Muscle of leg (tissue), 11 donors: ENCODE measurements around the gene SLC30A5. TPM values are rescaled to one million over a fixed set of nuclear protein-coding genes. Genes with fewer than 3 reads are reported as not detected.
"Not testable (repeated sequence)": the region's sequence is repeated elsewhere in the genome, so short reads cannot be mapped to it uniquely, and the experiment has no call there.

Experiments
- DNase-seq: peaks from one replicate; pipeline ENCODE4 v3.0.0; 2013
- H3K27ac ChIP-seq: one replicate; pipeline ENCODE4 v1.5.1; 2013; ENCODE audit warnings: mild to moderate bottlenecking, low read length, control low read depth
- H3K27me3 ChIP-seq: one replicate; pipeline ENCODE4 v1.6.1; 2013; ENCODE audit warnings: low read length; ENCODE audit not compliant: control insufficient read depth, insufficient read depth
- H3K36me3 ChIP-seq: one replicate; pipeline ENCODE4 v1.6.1; 2013; ENCODE audit warnings: low read length; ENCODE audit not compliant: control insufficient read depth, insufficient read depth
- H3K4me1 ChIP-seq: one replicate; pipeline ENCODE4 v1.6.1; 2013; ENCODE audit warnings: low read length; ENCODE audit not compliant: control insufficient read depth, insufficient read depth
- H3K4me3 ChIP-seq: one replicate; pipeline ENCODE4 v1.5.1; 2013; ENCODE audit warnings: low read length, control low read depth
- H3K9me3 ChIP-seq: replicated peaks from 2 replicates; pipeline ENCODE4 v1.6.1; 2013; ENCODE audit warnings: low read depth, low read length; ENCODE audit not compliant: control insufficient read depth
- WGBS: methylation state at CpG from one replicate; pipeline ENCODE4 v1.1.5; 2013; ENCODE audit warnings: missing lambda C conversion rate; ENCODE audit not compliant: insufficient coverage; 5-methylcytosine and 5-hydroxymethylcytosine counted together
- polyA plus RNA-seq, 8 donors: library from polyadenylated mRNA; unstranded; fragments of 120-200 nt; gene quantifications; one replicate each; pipeline versions ENCODE4 v1.2.1 to v1.2.3, GENCODE V29; 2013; ENCODE audit warnings: inconsistent platforms in 1 of 8, low replicate concordance in 1 of 8; ENCODE audit not compliant: insufficient read length in 8 of 8, insufficient read depth in 1 of 8
- total RNA-seq: library from RNA; stranded (reverse); fragments of 120-200 nt; gene quantifications from one replicate; pipeline ENCODE4 v1.2.4, GENCODE V29; 2013

SLC30A5 gene
- total and polyA plus RNA-seq, 9 donors: 35.0 to 60.4 (median 42.7) TPM

GRCh38 chr5:69091771-69092170, 2.0 kb upstream of the SLC30A5 start:
- no peak overlapping the region for H3K27ac ChIP-seq
- H3K27me3 ChIP-seq: no peaks in the 10 kb centered on the region
- peaks cover 4% of the 10 kb centered on the region for H3K4me1 ChIP-seq
- H3K9me3 ChIP-seq: no peaks in the 10 kb centered on the region
- no peak overlapping the region for H3K4me3 ChIP-seq
- H3K36me3 ChIP-seq: no peaks in the 10 kb centered on the region
- 100% methylated on average over 2 of the region's 6 CpGs for WGBS
- no peak for DNase-seq

DNA sequence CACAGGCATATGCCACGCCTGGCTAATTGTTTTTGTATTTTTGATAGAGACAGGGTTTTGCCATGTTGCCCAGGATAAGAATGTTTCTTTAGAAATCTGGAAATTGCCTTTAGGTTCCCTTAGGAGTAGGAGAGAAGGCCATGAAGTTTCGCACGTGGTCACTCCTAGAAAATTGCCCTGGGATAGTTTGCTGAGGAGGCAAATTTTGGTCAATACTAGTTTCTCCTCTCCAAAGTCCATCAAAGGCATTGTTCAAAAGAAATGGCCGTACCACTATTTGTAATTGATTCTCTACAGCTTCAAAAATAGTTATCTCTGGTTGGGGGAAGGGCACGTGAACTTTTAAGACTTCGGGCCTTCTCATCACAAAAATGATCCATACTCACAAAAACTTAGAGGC, 845 bp upstream of the SLC30A5 start:
- no peak for DNase-seq
- no peak overlapping the region for H3K27ac ChIP-seq
- no CpG with 5 or more reads among the region's 6 CpGs for WGBS

DNA sequence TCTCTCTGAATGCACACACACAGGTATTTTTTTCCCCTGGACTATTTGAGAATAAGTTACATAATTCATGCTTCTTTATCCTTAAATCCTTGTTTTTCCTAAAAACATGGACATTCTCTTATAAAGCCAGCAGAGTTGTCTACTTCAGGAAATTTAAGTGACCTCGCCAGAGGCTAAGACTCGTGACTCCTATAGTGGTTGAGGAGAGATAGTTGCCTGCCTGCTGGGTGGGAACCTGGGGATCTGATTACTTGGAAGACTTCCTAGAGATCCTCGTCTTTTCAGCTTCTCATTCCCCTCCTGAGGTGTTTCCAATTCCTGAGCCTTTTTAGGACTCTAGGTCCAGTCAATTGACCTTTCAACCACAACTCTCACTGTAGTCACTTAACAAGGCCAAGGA, 5.5 kb downstream of the SLC30A5 start:
- Histone ChIP-seq H3K36me3 (peaks cover 15% of the 10 kb centered on the region), H3K9me3 (no peaks in the 10 kb centered on the region)
- 38% methylated on average over 1 of the region's 3 CpGs for WGBS

More for the DNA sequence above, 845 bp upstream of the SLC30A5 start:
- H3K36me3 ChIP-seq: peaks cover 4% of the 10 kb centered on the region
- H3K9me3 ChIP-seq: no peaks in the 10 kb centered on the region
- H3K4me1 ChIP-seq: peaks cover 4% of the 10 kb centered on the region
- H3K27me3 ChIP-seq: no peaks in the 10 kb centered on the region
- H3K4me3 ChIP-seq: no peak overlapping the region

DNA sequence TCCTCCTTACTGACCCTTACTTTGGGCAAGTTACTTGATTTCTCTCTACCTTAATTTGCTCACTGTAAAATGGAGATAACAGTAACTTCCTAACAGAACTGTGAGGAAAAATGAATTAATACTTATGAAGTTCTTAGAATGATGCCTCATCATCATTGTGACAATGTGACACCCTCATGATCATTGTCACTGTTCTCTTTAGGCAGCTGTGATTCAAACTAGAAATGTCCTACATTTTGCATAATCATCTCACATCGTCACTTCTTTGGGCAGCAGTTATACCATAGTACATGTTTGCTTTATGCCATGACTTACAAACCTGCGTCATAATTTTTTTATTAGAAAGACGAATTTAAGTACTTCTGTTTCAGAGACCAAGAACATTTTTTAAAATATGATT, 9.7 kb downstream of the SLC30A5 start:
- Histone ChIP-seq H3K27me3 (no peaks in the 10 kb centered on the region), H3K4me3 (no peak overlapping the region), H3K27ac (no peak overlapping the region), H3K9me3 (no peaks in the 10 kb centered on the region), H3K36me3 (peaks cover 34% of the 10 kb centered on the region), H3K4me1 (no peaks in the 10 kb centered on the region)
- DNase-seq: no peak
- no CpG with 5 or more reads among the region's 3 CpGs for WGBS

More for the DNA sequence above, 5.5 kb downstream of the SLC30A5 start:
- H3K27me3 ChIP-seq: no peaks in the 10 kb centered on the region
- DNase-seq: no peak
- H3K4me3 ChIP-seq: no peak overlapping the region
- H3K27ac ChIP-seq: no peak overlapping the region
- peaks cover 4% of the 10 kb centered on the region for H3K4me1 ChIP-seq

GRCh38 chr5:69105996-69106906, 12.4 kb downstream of the SLC30A5 start:
- WGBS: no CpG with 5 or more reads among the region's 4 CpGs
- H3K4me3 ChIP-seq: no peak overlapping the region
- DNase-seq: no peak
- no peaks in the 10 kb centered on the region for H3K9me3 ChIP-seq
- no peaks in the 10 kb centered on the region for H3K27me3 ChIP-seq
- H3K4me1 ChIP-seq: no peaks in the 10 kb centered on the region
- peaks cover 32% of the 10 kb centered on the region for H3K36me3 ChIP-seq
- no peak overlapping the region for H3K27ac ChIP-seq

DNA sequence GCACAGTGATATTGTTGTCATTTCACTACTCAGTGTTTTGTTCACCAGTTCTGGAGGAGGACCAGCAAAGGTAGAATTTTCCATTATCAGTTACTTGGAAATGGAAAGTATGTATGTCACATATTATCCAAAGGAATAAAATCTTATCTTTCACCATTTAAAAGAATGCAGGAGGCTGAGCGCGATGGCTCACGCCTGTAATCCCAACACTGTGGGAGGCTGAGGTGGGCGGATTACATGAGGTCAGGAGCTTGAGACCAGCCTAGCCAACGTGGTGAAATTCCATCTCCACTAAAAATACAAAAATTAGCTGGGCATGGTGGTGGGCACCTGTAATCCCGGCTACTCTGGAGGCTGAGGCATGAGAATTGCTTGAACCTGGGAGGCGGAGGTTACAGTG, 14.6 kb downstream of the SLC30A5 start:
- not testable (repeated sequence) for H3K4me3 ChIP-seq, H3K27me3 ChIP-seq, H3K4me1 ChIP-seq, DNase-seq, H3K9me3 ChIP-seq, H3K27ac ChIP-seq
- peaks cover 32% of the 10 kb centered on the region for H3K36me3 ChIP-seq
- WGBS: 100% methylated on average over 1 of the region's 7 CpGs

GRCh38 chr5:69113851-69114250, 20.0 kb downstream of the SLC30A5 start:
- Histone ChIP-seq H3K27ac (no peak overlapping the region), H3K36me3 (peaks cover 19% of the 10 kb centered on the region), H3K4me1 (no peaks in the 10 kb centered on the region), H3K4me3 (no peak overlapping the region), H3K27me3 (no peaks in the 10 kb centered on the region), H3K9me3 (no peaks in the 10 kb centered on the region)
- no peak for DNase-seq
- WGBS: no CpG with 5 or more reads among the region's 1 CpG

DNA sequence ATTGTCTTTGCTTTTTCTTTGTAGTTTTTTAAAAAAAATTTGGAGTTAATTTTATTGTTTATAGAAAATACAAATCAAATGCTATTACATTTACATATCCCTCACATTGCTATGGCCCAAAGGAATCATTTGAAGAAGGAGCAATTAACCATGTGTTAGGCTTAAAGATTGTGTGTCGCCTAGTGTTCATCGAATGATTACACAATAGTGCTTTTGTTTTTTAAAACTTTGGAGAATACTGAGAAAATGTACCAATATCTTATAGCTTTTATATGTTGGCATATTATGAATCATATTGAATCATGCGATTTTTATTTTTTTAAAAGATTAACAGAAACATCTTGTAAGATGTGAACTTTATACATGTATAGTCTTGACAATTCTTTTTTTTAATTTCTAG, 21.7 kb downstream of the SLC30A5 start:
- Histone ChIP-seq H3K27ac (no peak overlapping the region), H3K36me3 (peaks cover 19% of the 10 kb centered on the region), H3K4me1 (no peaks in the 10 kb centered on the region), H3K4me3 (no peak overlapping the region), H3K27me3 (no peaks in the 10 kb centered on the region), H3K9me3 (no peaks in the 10 kb centered on the region)
- no peak for DNase-seq
- no CpG with 5 or more reads among the region's 3 CpGs for WGBS

GRCh38 chr5:69129413-69129812, 35.6 kb downstream of the SLC30A5 start:
- Histone ChIP-seq H3K9me3 (no peaks in the 10 kb centered on the region), H3K36me3 (peaks cover 18% of the 10 kb centered on the region), H3K27ac (no peak overlapping the region), H3K4me1 (no peaks in the 10 kb centered on the region), H3K4me3 (no peak overlapping the region), H3K27me3 (no peaks in the 10 kb centered on the region)
- peak; percentile 45 for DNase-seq

GRCh38 chr5:69130241-69130640, 36.4 kb downstream of the SLC30A5 start:
- no peaks in the 10 kb centered on the region for H3K9me3 ChIP-seq
- WGBS: no CpG with 5 or more reads among the region's 2 CpGs
- no peaks in the 10 kb centered on the region for H3K4me1 ChIP-seq
- peaks cover 13% of the 10 kb centered on the region for H3K36me3 ChIP-seq
- H3K27me3 ChIP-seq: no peaks in the 10 kb centered on the region
- no peak overlapping the region for H3K27ac ChIP-seq
- no peak for DNase-seq
- no peak overlapping the region for H3K4me3 ChIP-seq
